ENCODE data around the gene TAOK1.

TAOK1 gene

DNA sequence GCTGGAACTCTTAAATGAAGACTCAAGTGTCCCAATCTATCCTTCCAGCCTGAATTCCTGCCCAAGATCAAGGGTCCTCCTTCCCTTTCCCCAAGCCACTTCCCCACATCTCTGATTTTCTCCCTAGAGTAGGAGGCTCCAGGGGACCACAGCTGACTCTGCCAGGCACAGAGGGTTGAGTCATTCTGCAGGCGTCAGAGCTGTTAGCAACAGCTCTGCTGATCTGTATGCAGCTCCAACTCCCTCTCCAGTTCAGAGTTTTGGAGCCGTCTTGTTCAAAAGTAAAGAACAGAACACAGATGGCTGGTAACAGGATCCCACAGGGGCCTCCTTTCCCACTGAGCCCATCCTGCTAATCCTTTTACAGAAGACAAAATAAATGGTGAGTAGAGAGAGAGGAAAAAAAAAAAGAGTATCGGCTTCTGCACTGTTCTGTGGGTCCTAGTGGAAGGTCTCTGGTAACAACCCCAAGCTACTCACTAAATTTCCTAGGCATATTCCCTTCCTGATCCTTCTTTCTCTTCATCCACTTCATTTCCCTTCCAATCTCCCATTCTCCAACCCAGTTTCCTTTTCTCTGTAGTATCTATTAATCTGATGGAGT is 13.4 kb upstream of the TAOK1 start:
- DNase-seq (ENCODE audit: extremely low read depth in 1 of 2, low read depth in 1 of 2), result no peak

DNA sequence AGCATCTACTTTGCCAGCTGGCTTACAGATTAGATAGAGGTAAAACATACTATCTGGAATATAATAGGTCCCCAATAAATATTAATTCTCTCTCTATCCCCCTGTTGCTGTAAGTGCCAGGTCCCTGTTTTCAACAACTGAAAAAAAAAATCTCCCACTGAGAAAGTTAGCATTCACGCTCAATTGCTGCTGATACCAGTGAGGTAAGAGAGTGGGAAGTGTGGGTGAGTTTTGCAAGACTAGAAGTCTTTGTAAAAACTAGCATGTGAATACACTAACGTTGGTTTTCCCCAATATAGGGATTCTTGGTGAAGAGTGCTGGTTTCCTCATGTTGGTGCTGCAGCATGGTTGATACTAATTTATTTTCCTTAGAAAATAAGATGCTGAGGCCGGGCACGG is 11.7 kb upstream of the TAOK1 start:
- no peak for DNase-seq (ENCODE audit: extremely low read depth in 1 of 2, low read depth in 1 of 2)

DNA sequence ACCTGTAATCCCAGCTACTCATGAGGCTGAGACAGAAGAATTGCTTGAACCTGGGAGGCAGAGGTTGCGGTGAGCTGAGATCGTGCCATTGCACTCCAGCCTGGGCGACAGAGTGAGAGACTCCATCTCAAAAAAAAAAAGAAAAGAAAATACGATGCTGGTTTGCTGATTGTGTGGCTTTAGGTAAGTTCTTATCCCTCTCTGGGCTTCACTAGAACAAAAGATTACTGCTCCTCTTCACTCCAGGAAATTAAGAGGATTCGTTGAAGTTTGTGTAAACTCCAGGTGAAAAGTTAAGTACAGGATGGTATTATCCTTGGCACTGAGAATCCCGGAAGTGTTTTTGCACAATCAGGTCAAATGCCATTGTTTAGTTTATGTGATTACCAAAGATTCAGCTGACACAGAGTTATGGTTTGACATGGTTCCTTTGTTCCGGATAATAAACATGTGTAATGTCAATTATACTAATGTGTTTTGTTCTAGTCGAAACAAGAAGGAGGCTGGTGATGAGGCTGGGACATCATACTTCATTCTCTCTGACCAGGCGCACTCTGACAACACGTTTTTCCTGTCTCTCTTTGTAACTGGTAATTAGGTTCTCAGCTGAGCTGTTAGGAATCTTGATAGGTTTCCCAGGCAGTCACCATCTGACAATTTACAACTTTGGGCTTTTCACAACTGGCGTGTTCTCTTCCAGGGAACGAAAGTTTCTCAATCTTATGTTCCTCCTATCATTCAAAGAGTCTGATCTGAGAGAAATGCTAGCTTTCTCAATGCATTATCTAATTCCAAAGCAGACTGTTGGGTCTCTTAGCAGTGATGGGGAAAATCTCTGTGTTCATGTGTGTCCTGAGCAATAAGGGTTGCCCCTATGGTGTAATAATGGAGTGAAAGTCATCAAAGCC is 10.8 kb upstream of the TAOK1 start:
- no peak for DNase-seq (ENCODE audit: extremely low read depth in 1 of 2, low read depth in 1 of 2)

DNA sequence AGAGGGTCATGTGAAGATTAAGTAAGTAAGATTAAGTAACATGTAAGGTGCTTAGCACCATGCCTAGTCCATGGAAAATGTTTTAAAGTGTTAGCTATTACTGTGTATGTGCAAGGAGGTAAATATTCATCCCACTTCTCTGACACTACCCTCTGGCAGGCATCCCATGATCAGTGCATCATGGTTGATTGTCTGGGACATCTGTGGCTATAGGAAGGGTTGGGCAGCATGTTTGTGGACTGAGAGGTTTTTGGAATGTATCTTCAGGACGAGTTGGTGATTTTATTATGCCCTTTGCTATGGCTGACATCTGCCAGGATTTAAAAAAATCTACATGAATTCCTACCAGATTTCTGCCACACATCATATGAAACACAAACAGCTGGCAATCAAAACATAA is 6.5 kb upstream of the TAOK1 start:
- DNase-seq (ENCODE audit: extremely low read depth in 1 of 2, low read depth in 1 of 2), result no peak

DNA sequence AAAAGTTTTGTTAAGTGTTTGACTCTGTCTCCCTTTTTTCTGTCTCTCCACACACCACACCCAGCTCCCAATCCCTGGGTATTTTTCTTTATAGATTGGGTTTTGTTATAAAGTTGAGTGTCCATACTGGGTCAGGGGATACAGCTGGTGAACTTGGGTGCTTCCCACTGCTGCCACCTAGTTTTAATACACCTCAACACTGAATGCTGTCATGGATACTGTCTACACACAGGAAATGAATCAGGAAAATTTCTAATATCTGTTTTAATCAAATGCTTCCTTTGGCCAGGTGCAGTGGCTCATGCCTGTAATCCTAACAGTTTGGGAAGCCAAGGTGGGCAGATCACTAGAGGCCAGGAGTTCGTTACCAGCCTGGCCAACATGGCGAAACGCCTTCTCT is 5.3 kb upstream of the TAOK1 start:
- DNase-seq (ENCODE audit: extremely low read depth in 1 of 2, low read depth in 1 of 2), result no peak

GRCh38 chr17:29386760-29387159 is 3.4 kb upstream of the TAOK1 start:
- no peak for DNase-seq (ENCODE audit: extremely low read depth in 1 of 2, low read depth in 1 of 2)

DNA sequence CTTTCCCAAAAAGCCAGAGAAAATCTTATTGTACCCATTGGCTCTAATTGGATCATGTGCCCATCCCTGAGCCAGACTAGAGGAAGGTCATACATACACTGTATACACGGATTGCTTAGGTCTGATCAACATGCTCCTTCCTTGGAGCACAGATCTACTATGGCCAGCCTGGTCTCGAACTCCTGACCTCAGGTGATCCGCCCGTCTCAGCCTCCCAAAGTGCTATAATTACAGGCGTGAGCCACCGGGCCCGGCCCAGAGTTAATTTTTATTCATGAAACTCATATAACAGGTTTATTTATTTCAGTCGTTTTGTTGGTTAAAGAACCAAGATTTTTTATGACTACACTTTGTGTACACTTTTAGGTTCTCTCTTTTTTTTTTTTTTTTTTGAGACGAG is 1.2 kb upstream of the TAOK1 start:
- no peak for DNase-seq (ENCODE audit: extremely low read depth in 1 of 2, low read depth in 1 of 2)

DNA sequence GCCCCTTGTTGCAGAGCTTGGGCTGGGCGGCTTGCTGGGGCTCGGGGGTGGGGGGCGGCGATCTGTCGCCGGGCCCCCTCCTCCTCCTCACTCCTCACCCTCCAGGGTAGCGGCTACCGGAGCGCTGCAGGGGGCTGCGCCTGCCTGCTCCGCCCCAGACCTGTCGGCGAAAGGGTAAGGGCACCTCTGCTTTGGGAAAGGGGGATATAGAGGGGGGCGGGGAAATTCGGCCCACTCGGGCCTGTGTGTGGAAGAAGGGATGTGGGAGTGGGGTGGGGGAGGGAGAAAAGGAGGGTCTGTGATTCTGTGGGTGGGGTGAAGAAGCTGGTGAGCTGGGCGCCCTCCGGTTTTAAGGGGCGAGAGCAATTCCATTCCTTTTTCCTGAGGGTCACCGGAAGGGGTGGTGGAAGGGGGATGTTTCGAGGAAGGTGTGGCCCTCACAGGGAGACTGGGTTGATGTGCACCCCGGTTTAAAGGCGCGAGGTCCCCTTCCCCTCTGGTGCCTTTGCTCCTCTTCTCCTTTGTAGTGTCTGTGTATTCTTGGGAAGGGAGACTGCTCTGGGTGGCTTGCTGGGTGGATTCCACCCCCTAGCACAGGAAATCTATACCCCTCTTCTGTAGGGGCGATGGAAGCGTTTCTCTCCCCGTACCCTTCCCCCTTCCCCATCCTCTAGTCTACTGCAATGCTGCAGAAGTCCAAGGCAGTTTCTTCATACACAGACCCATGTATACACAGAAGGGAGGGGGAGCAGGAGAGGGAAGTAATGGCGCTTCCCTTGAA is 878 bp downstream of the TAOK1 start:
- no peak for DNase-seq (ENCODE audit: extremely low read depth in 1 of 2, low read depth in 1 of 2)

- no peak for DNase-seq (ENCODE audit: extremely low read depth in 1 of 2, low read depth in 1 of 2)
Measured at GRCh38 chr17:29393436-29393835, 3.3 kb downstream of the TAOK1 start.

GRCh38 chr17:29394761-29395160 is 4.6 kb downstream of the TAOK1 start:
- no peak for DNase-seq (ENCODE audit: extremely low read depth in 1 of 2, low read depth in 1 of 2)

- no peak for DNase-seq (ENCODE audit: extremely low read depth in 1 of 2, low read depth in 1 of 2)
Measured at GRCh38 chr17:29396066-29396465, 5.9 kb downstream of the TAOK1 start.

GRCh38 chr17:29399634-29400033 is 9.5 kb downstream of the TAOK1 start:
- no peak for DNase-seq (ENCODE audit: extremely low read depth in 1 of 2, low read depth in 1 of 2)

DNA sequence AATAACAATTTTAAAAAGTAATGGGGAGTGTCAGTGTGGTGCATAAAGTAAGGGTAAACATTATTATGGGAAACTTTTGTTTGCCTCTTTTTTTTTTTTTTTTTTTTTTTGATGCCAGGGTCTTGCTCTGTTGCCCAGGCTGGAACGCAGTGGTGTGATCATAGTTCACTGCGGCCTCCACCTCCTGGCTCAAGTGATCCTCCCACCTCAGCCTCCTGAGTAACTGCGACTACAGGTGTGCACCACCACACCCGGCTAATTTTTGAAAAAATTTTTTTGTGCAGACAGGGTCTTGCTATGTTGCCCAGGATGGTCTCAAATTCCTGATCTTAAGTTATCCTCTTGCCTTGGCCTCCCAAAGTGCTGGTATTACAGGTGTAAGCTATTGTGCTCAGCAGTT is 10.7 kb downstream of the TAOK1 start:
- DNase-seq (ENCODE audit: extremely low read depth in 1 of 2, low read depth in 1 of 2), result no peak

DNA sequence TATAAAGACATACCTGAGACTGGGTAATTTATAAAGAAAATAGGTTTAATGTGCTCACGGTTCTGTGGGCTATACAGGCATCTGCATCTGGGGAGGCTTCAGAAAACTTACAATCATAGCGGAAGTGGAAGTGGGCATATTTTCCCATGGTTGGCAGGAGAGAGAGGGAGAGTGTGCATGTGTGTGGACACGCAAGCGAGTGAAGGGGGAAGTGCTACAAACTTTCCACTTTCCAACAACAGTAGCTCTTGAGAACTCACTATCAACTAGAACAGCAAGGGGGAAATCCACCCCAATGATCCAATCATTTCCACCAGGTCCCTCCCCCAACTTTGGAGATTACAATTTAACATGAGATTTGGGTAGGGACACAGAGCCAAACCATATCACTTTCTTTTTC is 11.1 kb downstream of the TAOK1 start:
- DNase-seq (ENCODE audit: extremely low read depth in 1 of 2, low read depth in 1 of 2), result no peak

- DNase-seq (ENCODE audit: extremely low read depth in 1 of 2, low read depth in 1 of 2), result no peak
Measured at GRCh38 chr17:29407856-29408255, 17.7 kb downstream of the TAOK1 start.

GRCh38 chr17:29409963-29410362 is 19.8 kb downstream of the TAOK1 start:
- DNase-seq (ENCODE audit: extremely low read depth in 1 of 2, low read depth in 1 of 2), result no peak

DNA sequence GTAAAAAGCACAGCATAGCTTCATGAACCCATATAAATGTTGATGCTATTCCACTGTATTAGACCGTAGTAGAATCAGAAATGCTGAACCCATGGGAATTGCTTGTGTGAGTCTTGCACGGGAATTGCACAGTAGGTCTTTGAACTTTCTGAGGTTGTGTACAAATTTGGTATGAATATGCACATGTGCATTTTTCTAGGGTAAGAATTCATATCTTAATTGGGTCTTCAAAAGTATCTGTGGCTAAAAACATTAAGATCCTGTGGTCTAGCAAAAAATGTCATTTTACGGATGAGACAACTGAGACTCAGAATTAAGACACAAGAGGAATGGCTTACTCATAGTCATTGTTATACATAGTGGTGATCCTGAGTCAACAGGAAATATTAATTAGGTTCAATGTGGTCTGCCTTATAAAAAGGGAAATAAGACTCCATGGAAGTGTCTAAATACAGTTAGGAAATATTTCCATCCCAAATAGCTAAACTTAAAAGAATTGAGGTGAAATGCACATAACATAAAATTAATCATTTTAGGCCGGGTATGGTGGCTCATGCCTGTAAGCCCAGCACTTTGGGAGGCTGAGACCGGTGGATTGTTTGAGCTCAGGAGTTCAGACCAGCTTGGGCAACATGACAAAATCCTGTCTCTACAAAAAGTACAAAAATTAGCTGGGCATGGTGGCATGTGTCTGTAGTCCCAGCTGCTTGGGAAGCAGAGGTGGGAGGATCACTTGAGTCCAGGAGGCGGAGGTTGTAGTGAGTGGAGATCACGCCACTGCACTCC is 22.8 kb downstream of the TAOK1 start:
- no peak for DNase-seq (ENCODE audit: extremely low read depth in 1 of 2, low read depth in 1 of 2)

GRCh38 chr17:29420128-29420527 is 30.0 kb downstream of the TAOK1 start:
- no peak for DNase-seq (ENCODE audit: extremely low read depth in 1 of 2, low read depth in 1 of 2)

- no peak for DNase-seq (ENCODE audit: extremely low read depth in 1 of 2, low read depth in 1 of 2)
Measured at GRCh38 chr17:29430275-29430674, 40.1 kb downstream of the TAOK1 start.

- no peak for DNase-seq (ENCODE audit: extremely low read depth in 1 of 2, low read depth in 1 of 2)
Measured at GRCh38 chr17:29433541-29433940, 43.4 kb downstream of the TAOK1 start.

GRCh38 chr17:29434550-29434949 is 44.4 kb downstream of the TAOK1 start:
- no peak for DNase-seq (ENCODE audit: extremely low read depth in 1 of 2, low read depth in 1 of 2)

Measured in activated CD8-positive, alpha-beta memory T cell treated with anti-CD3 and anti-CD28 coated beads for 1 hour (primary cell).